ENCODE results near the gene MRPS14. TPM values are rescaled to one million over a fixed set of nuclear protein-coding genes. Genes with fewer than 3 reads are reported as not detected.

MRPS14 gene
- total and polyA plus RNA-seq, 9 of the 15 experiments (the other 6 are each of a cell fraction or from before 2014, with no cell fraction given), result 38.1 to 231 (median 54.9) TPM

DNA sequence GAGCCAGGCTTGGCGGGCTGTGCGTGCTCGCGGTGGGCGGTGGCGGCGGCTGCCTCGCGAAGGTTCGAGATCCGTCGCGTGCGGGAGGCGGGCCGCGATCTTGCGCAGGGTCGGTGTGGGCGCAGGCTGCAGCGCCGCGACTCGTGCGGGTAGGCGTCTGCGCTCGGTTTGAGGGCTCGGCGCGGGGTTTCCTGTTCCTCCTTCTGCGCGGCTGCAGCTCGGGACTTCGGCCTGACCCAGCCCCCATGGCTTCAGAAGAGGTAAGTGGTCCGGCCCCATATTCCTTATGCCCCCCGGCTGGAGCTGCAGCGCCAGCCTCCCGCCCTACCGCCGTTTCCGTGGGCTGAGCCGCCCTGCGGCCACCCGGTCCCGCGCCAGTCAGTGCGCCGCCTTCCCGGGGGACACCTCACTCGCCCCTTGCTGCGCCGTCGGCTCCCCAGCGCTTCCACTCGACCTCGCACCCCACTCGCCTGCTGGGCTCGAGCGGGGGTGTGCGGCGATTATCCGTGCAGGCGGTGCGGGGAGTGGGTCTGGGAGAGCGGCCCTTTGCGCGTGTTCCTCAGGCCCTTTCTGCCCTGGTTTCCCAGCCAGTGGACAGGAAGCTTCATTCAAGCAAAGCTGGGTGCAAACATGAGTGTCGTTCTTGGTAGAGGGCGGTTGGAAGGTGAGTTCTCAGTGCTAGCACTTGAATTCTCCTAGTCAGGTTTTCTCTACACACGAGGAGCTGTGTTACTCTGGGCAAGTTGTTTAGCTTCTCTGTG is 23.1 kb downstream of the MRPS14 start, which contains the start of gene CACYBP (continued):
- TF ChIP-seq, protein P1, sequence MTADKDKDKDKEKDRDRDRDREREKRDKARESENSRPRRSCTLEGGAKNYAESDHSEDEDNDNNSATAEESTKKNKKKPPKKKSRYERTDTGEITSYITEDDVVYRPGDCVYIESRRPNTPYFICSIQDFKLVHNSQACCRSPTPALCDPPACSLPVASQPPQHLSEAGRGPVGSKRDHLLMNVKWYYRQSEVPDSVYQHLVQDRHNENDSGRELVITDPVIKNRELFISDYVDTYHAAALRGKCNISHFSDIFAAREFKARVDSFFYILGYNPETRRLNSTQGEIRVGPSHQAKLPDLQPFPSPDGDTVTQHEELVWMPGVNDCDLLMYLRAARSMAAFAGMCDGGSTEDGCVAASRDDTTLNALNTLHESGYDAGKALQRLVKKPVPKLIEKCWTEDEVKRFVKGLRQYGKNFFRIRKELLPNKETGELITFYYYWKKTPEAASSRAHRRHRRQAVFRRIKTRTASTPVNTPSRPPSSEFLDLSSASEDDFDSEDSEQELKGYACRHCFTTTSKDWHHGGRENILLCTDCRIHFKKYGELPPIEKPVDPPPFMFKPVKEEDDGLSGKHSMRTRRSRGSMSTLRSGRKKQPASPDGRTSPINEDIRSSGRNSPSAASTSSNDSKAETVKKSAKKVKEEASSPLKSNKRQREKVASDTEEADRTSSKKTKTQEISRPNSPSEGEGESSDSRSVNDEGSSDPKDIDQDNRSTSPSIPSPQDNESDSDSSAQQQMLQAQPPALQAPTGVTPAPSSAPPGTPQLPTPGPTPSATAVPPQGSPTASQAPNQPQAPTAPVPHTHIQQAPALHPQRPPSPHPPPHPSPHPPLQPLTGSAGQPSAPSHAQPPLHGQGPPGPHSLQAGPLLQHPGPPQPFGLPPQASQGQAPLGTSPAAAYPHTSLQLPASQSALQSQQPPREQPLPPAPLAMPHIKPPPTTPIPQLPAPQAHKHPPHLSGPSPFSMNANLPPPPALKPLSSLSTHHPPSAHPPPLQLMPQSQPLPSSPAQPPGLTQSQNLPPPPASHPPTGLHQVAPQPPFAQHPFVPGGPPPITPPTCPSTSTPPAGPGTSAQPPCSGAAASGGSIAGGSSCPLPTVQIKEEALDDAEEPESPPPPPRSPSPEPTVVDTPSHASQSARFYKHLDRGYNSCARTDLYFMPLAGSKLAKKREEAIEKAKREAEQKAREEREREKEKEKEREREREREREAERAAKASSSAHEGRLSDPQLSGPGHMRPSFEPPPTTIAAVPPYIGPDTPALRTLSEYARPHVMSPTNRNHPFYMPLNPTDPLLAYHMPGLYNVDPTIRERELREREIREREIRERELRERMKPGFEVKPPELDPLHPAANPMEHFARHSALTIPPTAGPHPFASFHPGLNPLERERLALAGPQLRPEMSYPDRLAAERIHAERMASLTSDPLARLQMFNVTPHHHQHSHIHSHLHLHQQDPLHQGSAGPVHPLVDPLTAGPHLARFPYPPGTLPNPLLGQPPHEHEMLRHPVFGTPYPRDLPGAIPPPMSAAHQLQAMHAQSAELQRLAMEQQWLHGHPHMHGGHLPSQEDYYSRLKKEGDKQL (CRISPR knock-in tag; IDR thresholded peaks at IDR 0.05; ENCODE audit: borderline replicate concordance), result no peak
- TF ChIP-seq KDM2B (CRISPR knock-in tag; IDR thresholded peaks at IDR 0.05) (peak; percentile 19), HLTF (IDR thresholded peaks at IDR 0.05) (peak; percentile 78; the same call in 1 of the 2 replicates), ILF3 (IDR thresholded peaks at IDR 0.05; ENCODE audit: borderline replicate concordance) (no peak), SIN3B (IDR thresholded peaks at IDR 0.05; ENCODE audit: low read depth) (0 out of 2 replicates have a peak, but pooled peaks have one; percentile 41), PHF8 (IDR thresholded peaks at IDR 0.05; ENCODE audit: borderline replicate concordance, low read length) (peak; percentile 61; the same call in 1 of the 2 replicates), NR2C2 (CRISPR knock-in tag; IDR thresholded peaks at IDR 0.05) (peak; percentile 55), NR2C2 (tag; IDR thresholded peaks at IDR 0.05) (no peak), PCBP1 (IDR thresholded peaks at IDR 0.05; ENCODE audit: low read depth, low read length, poor library complexity, severe bottlenecking) (peak; percentile 90), L3MBTL2 (IDR thresholded peaks at IDR 0.05) (peak; percentile 94), FOXP1 (CRISPR knock-in tag; IDR thresholded peaks at IDR 0.05) (peak; percentile 80), PTBP1 (IDR thresholded peaks at IDR 0.05; ENCODE audit: low read depth, low read length) (0 out of 2 replicates have a peak, but pooled peaks have one; percentile 12)
- TF ChIP-seq, protein P2, sequence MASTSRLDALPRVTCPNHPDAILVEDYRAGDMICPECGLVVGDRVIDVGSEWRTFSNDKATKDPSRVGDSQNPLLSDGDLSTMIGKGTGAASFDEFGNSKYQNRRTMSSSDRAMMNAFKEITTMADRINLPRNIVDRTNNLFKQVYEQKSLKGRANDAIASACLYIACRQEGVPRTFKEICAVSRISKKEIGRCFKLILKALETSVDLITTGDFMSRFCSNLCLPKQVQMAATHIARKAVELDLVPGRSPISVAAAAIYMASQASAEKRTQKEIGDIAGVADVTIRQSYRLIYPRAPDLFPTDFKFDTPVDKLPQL (IDR thresholded peaks at IDR 0.05; ENCODE audit: extremely low read depth, insufficient read length), result peak; percentile 31
- TF ChIP-seq, protein P3, sequence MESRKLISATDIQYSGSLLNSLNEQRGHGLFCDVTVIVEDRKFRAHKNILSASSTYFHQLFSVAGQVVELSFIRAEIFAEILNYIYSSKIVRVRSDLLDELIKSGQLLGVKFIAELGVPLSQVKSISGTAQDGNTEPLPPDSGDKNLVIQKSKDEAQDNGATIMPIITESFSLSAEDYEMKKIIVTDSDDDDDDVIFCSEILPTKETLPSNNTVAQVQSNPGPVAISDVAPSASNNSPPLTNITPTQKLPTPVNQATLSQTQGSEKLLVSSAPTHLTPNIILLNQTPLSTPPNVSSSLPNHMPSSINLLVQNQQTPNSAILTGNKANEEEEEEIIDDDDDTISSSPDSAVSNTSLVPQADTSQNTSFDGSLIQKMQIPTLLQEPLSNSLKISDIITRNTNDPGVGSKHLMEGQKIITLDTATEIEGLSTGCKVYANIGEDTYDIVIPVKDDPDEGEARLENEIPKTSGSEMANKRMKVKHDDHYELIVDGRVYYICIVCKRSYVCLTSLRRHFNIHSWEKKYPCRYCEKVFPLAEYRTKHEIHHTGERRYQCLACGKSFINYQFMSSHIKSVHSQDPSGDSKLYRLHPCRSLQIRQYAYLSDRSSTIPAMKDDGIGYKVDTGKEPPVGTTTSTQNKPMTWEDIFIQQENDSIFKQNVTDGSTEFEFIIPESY (CRISPR knock-in tag; IDR thresholded peaks at IDR 0.05), result peak; percentile 41; the same call in 1 of the 2 replicates
- TF ChIP-seq, protein P4, sequence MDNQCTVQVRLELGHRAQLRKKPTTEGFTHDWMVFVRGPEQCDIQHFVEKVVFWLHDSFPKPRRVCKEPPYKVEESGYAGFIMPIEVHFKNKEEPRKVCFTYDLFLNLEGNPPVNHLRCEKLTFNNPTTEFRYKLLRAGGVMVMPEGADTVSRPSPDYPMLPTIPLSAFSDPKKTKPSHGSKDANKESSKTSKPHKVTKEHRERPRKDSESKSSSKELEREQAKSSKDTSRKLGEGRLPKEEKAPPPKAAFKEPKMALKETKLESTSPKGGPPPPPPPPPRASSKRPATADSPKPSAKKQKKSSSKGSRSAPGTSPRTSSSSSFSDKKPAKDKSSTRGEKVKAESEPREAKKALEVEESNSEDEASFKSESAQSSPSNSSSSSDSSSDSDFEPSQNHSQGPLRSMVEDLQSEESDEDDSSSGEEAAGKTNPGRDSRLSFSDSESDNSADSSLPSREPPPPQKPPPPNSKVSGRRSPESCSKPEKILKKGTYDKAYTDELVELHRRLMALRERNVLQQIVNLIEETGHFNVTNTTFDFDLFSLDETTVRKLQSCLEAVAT (IDR thresholded peaks at IDR 0.05), result peak; percentile 2 to 87; a peak in 2 of 4 replicates

Data from K562 (cell line).